Sigmoid colon (tissue), 7 donors: ENCODE data around the gene MRPL50. TPM values are rescaled to one million over a fixed set of nuclear protein-coding genes. Genes with fewer than 3 reads are reported as not detected.

Experiments
- DNase-seq: peaks from one replicate; pipeline ENCODE4 v3.0.0-alpha.2; 2019
- H3K27ac ChIP-seq, 4 donors: fragments of 200-600 bp; sonication (generic); one replicate each; pipeline ENCODE4 v1.5.1; 2016 to 2019; ENCODE audit warnings: mild to moderate bottlenecking in 1 of 4
- H3K27me3 ChIP-seq, 3 donors: fragments of 200-600 bp; sonication (generic); one replicate each; pipeline ENCODE4 v1.5.1; 2019; ENCODE audit warnings: mild to moderate bottlenecking in 1 of 3
- H3K36me3 ChIP-seq, 4 donors: fragments of 200-600 bp; sonication (generic); one replicate each; pipeline ENCODE4 v1.5.1; 2016 to 2019
- H3K4me1 ChIP-seq, 4 donors: fragments of 200-600 bp; sonication (generic); one replicate each; pipeline ENCODE4 v1.5.1; 2017 to 2019
- H3K4me3 ChIP-seq, 4 donors: fragments of 200-600 bp; sonication (generic); one replicate each; pipeline ENCODE4 v1.5.1; 2017 to 2019; ENCODE audit warnings: mild to moderate bottlenecking in 2 of 4, moderate library complexity in 1 of 4
- H3K9me3 ChIP-seq, 4 donors: fragments of 200-600 bp in 3 of 4; sonication (generic) in 3 of 4; one replicate each; pipeline versions ENCODE4 v1.5.1 to v1.6.1; 2013 to 2019
- CTCF ChIP-seq, 4 experiments: fragments of 450-650 bp in 3 of 4; fragments of 200-600 bp in 1 of 4; IDR thresholded peaks; one replicate each; pipeline ENCODE4 v1.5.1; 2016 to 2019; ENCODE audit warnings: antibody characterized with exemption in 4 of 4, mild to moderate bottlenecking in 3 of 4, moderate library complexity in 2 of 4
- EP300 ChIP-seq, 4 donors: sonication (generic); formaldehyde crosslinking; IDR thresholded peaks; one replicate each; pipeline ENCODE4 v1.6.1; 2017; ENCODE audit warnings: antibody characterized with exemption in 4 of 4
- POLR2A ChIP-seq, 2 donors: fragments of 450-650 bp; IDR thresholded peaks; one replicate each; pipeline ENCODE4 v1.6.1; 2016; ENCODE audit warnings: antibody characterized with exemption in 2 of 2, mild to moderate bottlenecking in 2 of 2, moderate library complexity in 2 of 2
- POLR2AphosphoS5 ChIP-seq, 4 donors: sonication (generic); formaldehyde crosslinking; IDR thresholded peaks; one replicate each; pipeline ENCODE4 v1.6.1; 2017; ENCODE audit warnings: antibody characterized with exemption in 4 of 4
- WGBS, 2 donors: extraction: QIAGEN DNeasy Blood & Tissue Kit; methylation state at CpG; one replicate each; pipeline ENCODE4 v1.1.7; 2013; 5-methylcytosine and 5-hydroxymethylcytosine counted together
- intact Hi-C: fragments of 100-400 bp; cut with DNase I; formaldehyde crosslinking; loops from one replicate; pipeline ENCODE4 v1.15.1; 2023
- polyA plus RNA-seq, 3 donors: library from polyadenylated mRNA; stranded (reverse); fragments of 200-250 nt; gene quantifications; one replicate each; pipeline ENCODE4 v1.2.3, GENCODE V29; 2013
- total RNA-seq, 4 donors: library from RNA; depleted of rRNA; stranded (reverse); fragments of >200 nt; gene quantifications; one replicate each; pipeline ENCODE4 v1.1.0, GENCODE V29; 2016
- donor health status: healthy with polysubstance abuse.
- donor health status: Bipolar disorder and iron deficiency.
- donor health status: healthy.

MRPL50 gene
- total and polyA plus RNA-seq, 7 donors = 5.4 to 15.3 (median 10.0) TPM

GRCh38 chr9:101417977-101418376 is 19.6 kb upstream of the MRPL50 start:
- H3K27me3 ChIP-seq = no peaks in the 10 kb centered on the region
- DNase-seq = no peak
- no peaks in the 10 kb centered on the region for H3K4me1 ChIP-seq
- H3K27ac ChIP-seq = no peak overlapping the region
- TF ChIP-seq EP300 (IDR thresholded peaks at IDR 0.05) = no peak
- no peak for TF ChIP-seq POLR2A (IDR thresholded peaks at IDR 0.05)
- TF ChIP-seq CTCF (IDR thresholded peaks at IDR 0.05) = no peak
- TF ChIP-seq POLR2AphosphoS5 (IDR thresholded peaks at IDR 0.05) = no peak
- H3K9me3 ChIP-seq = peaks cover 0 to 39% (median 11%) of the 10 kb centered on the region in 4 donors
- H3K4me3 ChIP-seq = no peak overlapping the region
- intact Hi-C loops = no loop called here
- H3K36me3 ChIP-seq = peaks cover 0 to 9% (median 0%) of the 10 kb centered on the region in 4 donors

GRCh38 chr9:101417389-101417788 is 19.0 kb upstream of the MRPL50 start:
- H3K9me3 ChIP-seq = peaks cover under 1 to 45% (median 15%) of the 10 kb centered on the region in 4 donors
- TF ChIP-seq POLR2A (IDR thresholded peaks at IDR 0.05) (no peak), EP300 (IDR thresholded peaks at IDR 0.05) (no peak), CTCF (IDR thresholded peaks at IDR 0.05) (no peak), POLR2AphosphoS5 (IDR thresholded peaks at IDR 0.05) (no peak)

GRCh38 chr9:101415578-101415977 is 17.2 kb upstream of the MRPL50 start:
- peaks cover 0 to 9% (median 0%) of the 10 kb centered on the region in 4 donors for H3K36me3 ChIP-seq
- DNase-seq = no peak
- no peak overlapping the region for H3K4me3 ChIP-seq
- TF ChIP-seq EP300 (IDR thresholded peaks at IDR 0.05) (no peak), POLR2AphosphoS5 (IDR thresholded peaks at IDR 0.05) (no peak), CTCF (IDR thresholded peaks at IDR 0.05) (no peak), POLR2A (IDR thresholded peaks at IDR 0.05) (no peak)
- H3K4me1 ChIP-seq = no peaks in the 10 kb centered on the region
- H3K9me3 ChIP-seq = peaks cover 11 to 62% (median 26%) of the 10 kb centered on the region in 4 donors
- intact Hi-C loops = no loop called here
- no peaks in the 10 kb centered on the region for H3K27me3 ChIP-seq
- H3K27ac ChIP-seq = no peak overlapping the region

More at GRCh38 chr9:101417389-101417788, 19.0 kb upstream of the MRPL50 start:
- no peak overlapping the region for H3K4me3 ChIP-seq
- no peak for DNase-seq
- peaks cover 0 to 9% (median 0%) of the 10 kb centered on the region in 4 donors for H3K36me3 ChIP-seq
- H3K27me3 ChIP-seq = no peaks in the 10 kb centered on the region
- no peak overlapping the region for H3K27ac ChIP-seq
- intact Hi-C loops = no loop called here
- H3K4me1 ChIP-seq = no peaks in the 10 kb centered on the region

- H3K27me3 ChIP-seq = no peaks in the 10 kb centered on the region
- no peak for DNase-seq
- no peaks in the 10 kb centered on the region for H3K4me1 ChIP-seq
- intact Hi-C loops = no loop called here
- no peak overlapping the region for H3K4me3 ChIP-seq
- TF ChIP-seq POLR2A (IDR thresholded peaks at IDR 0.05) = no peak
- no peak for TF ChIP-seq CTCF (IDR thresholded peaks at IDR 0.05)
- TF ChIP-seq POLR2AphosphoS5 (IDR thresholded peaks at IDR 0.05) = no peak
- TF ChIP-seq EP300 (IDR thresholded peaks at IDR 0.05) = no peak
- H3K36me3 ChIP-seq = peaks cover 0 to 9% (median 2%) of the 10 kb centered on the region in 4 donors
- peaks cover 11 to 70% (median 33%) of the 10 kb centered on the region in 4 donors for H3K9me3 ChIP-seq
- H3K27ac ChIP-seq = no peak overlapping the region
Observed at GRCh38 chr9:101414839-101415238, 16.4 kb upstream of the MRPL50 start.

- Histone ChIP-seq H3K36me3 (peaks cover 35 to 61% (median 56%) of the 10 kb centered on the region in 4 donors), H3K27ac (no peak overlapping the region), H3K27me3 (no peaks in the 10 kb centered on the region), H3K4me3 (no peak overlapping the region), H3K4me1 (no peaks in the 10 kb centered on the region), H3K9me3 (peaks cover 38 to 88% (median 64%) of the 10 kb centered on the region in 4 donors)
- TF ChIP-seq POLR2AphosphoS5 (IDR thresholded peaks at IDR 0.05) (no peak), EP300 (IDR thresholded peaks at IDR 0.05) (no peak)
- intact Hi-C loops = no loop called here
- DNase-seq = no peak
- 98 to 100% methylated on average over 4 of the region's 4 CpGs for WGBS, 2 donors
Observed at GRCh38 chr9:101409079-101409477, 10.7 kb upstream of the MRPL50 start.
